HCT116 (cell line): ENCODE results near the gene SELE. TPM values are rescaled to one million over a fixed set of nuclear protein-coding genes. Genes with fewer than 3 reads are reported as not detected.

Experiments
- ATAC-seq: fragments of 200-7000 bp; cut with Tn5 transposase; 2 replicates; pipeline ENCODE4 v1.9.1; 2020; ENCODE audit warnings: mild to moderate bottlenecking, moderate library complexity
- BruUV-seq: library from RNA; stranded (reverse); fragments of 400-500 nt; replicated peaks from 2 replicates; lab custom pipeline; 2021; lab: Mats Ljungman, UMichigan
- CTCF ChIA-PET: fragments of 300-600 bp; sonication (Branson Sonifier 250); formaldehyde crosslinking; loops from one replicate; lab custom pipeline; 2021; ENCODE audit warnings: antibody characterized with exemption; lab: Charles Lee
- POLR2A ChIA-PET: fragments of 300-600, 350-600 bp; sonication (Branson Sonifier 250); formaldehyde crosslinking; loops from one replicate; lab custom pipeline; 2021; ENCODE audit warnings: antibody characterized with exemption; lab: Charles Lee
- RAD21 ChIA-PET, 2 experiments: fragments of 300-600 bp; sonication (Branson Sonifier 250); formaldehyde crosslinking; loops; one replicate each; lab custom pipeline; 2023; ENCODE audit warnings: low total read pairs in 2 of 2; ENCODE audit not compliant: uncharacterized antibody in 2 of 2, unreplicated experiment in 2 of 2, low non-redundant PET in 1 of 2; lab: Charles Lee
- DNase-seq: peaks from one replicate; pipeline ENCODE4 v3.0.0-alpha.2; 2010; ENCODE audit warnings: low read depth, low spot score
- H2AFZ ChIP-seq: fragments of 200-600 bp; shearing (Covaris generic), sonication (generic); 2 replicates; pipeline ENCODE4 v1.6.1; 2017; ENCODE audit warnings: low read depth, mixed run types, mixed read lengths, antibody characterized with exemption, low read length; ENCODE audit not compliant: poor library complexity, severe bottlenecking
- H3K27ac ChIP-seq: 2 replicates; pipeline ENCODE4 v1.5.1; 2012; ENCODE audit warnings: low read depth, low read length
- H3K27me3 ChIP-seq: fragments of 200-600 bp; sonication (generic); 2 replicates; pipeline ENCODE4 v1.6.1; 2016; ENCODE audit warnings: mixed run types, low read length, mixed read lengths; ENCODE audit not compliant: insufficient read depth
- H3K36me3 ChIP-seq, 2 experiments: fragments of 200-500 bp in 1 of 2; fragments of 200-600 bp in 1 of 2; sonication (Bioruptor generic) in 1 of 2; sonication (generic) in 1 of 2; 2 replicates each; pipeline versions ENCODE4 v1.5.1 to v1.6.1; 2014 to 2016; ENCODE audit warnings: low read length in 2 of 2, inconsistent platforms in 1 of 2, mixed read lengths in 1 of 2, mixed run types in 1 of 2; ENCODE audit not compliant: insufficient read depth in 2 of 2, control insufficient read depth in 1 of 2
- H3K4me1 ChIP-seq, 2 experiments: fragments of 200-600 bp in 1 of 2; sonication (generic) in 1 of 2; 2 replicates each; pipeline versions ENCODE4 v1.5.1 to v1.6.1; 2012 to 2017; ENCODE audit warnings: low read length in 2 of 2, inconsistent platforms in 1 of 2, mild to moderate bottlenecking in 1 of 2, mixed read lengths in 1 of 2, mixed run types in 1 of 2, moderate library complexity in 1 of 2; ENCODE audit not compliant: insufficient read depth in 2 of 2, control insufficient read depth in 1 of 2
- H3K4me2 ChIP-seq: fragments of 200-600 bp; sonication (generic); 2 replicates; pipeline ENCODE4 v1.6.1; 2017; ENCODE audit warnings: mixed run types, low read length, mixed read lengths
- H3K4me3 ChIP-seq, 2 experiments: fragments of 200-600 bp in 1 of 2; sonication (generic) in 1 of 2; replicated peaks in 1 of 2; 2 replicates each; pipeline ENCODE4 v1.5.1; 2011 to 2016; ENCODE audit warnings: low read length in 2 of 2, control low read depth in 1 of 2, low read depth in 1 of 2, mild to moderate bottlenecking in 1 of 2, mixed read lengths in 1 of 2, mixed run types in 1 of 2
- H3K79me2 ChIP-seq: fragments of 200-600 bp; sonication (generic); 2 replicates; pipeline ENCODE4 v1.6.1; 2017; ENCODE audit warnings: mild to moderate bottlenecking, mixed run types, low read length, moderate library complexity, mixed read lengths; ENCODE audit not compliant: insufficient read depth
- H3K9ac ChIP-seq: fragments of 200-600 bp; sonication (generic); 2 replicates; pipeline ENCODE4 v1.6.1; 2016; ENCODE audit warnings: low read length, mixed read lengths
- H3K9me2 ChIP-seq: fragments of 200-600 bp; sonication (generic), shearing (Covaris generic); 2 replicates; pipeline ENCODE4 v1.6.1; 2017; ENCODE audit warnings: mixed run types, mild to moderate bottlenecking, moderate library complexity; ENCODE audit not compliant: insufficient read depth
- H3K9me3 ChIP-seq, 2 experiments: fragments of 200-500 bp in 1 of 2; fragments of 200-600 bp in 1 of 2; sonication (Bioruptor generic) in 1 of 2; sonication (generic) in 1 of 2; 2 replicates each; pipeline ENCODE4 v1.6.1; 2014 to 2017; ENCODE audit warnings: low read length in 2 of 2, mixed read lengths in 2 of 2, inconsistent platforms in 1 of 2, low read depth in 1 of 2, mild to moderate bottlenecking in 1 of 2, mixed run types in 1 of 2, moderate library complexity in 1 of 2; ENCODE audit not compliant: control insufficient read depth in 1 of 2, insufficient read depth in 1 of 2
- H4K20me1 ChIP-seq: fragments of 200-600 bp; sonication (generic), shearing (Covaris generic); 2 replicates; pipeline ENCODE4 v1.6.1; 2017; ENCODE audit warnings: mixed run types, mild to moderate bottlenecking, moderate library complexity; ENCODE audit not compliant: insufficient read depth
- ATF3 ChIP-seq: IDR thresholded peaks from 2 replicates; pipeline ENCODE4 v1.6.1; 2012
- CBX3 ChIP-seq: IDR thresholded peaks from 2 replicates; pipeline ENCODE4 v1.6.1; 2012; ENCODE audit warnings: low read depth
- CEBPB ChIP-seq: IDR thresholded peaks from 2 replicates; pipeline ENCODE4 v1.6.1; 2012; ENCODE audit warnings: low read depth
- EGR1 ChIP-seq: IDR thresholded peaks from 2 replicates; pipeline ENCODE4 v1.6.1; 2012; ENCODE audit warnings: low read depth
- ELF1 ChIP-seq: IDR thresholded peaks from 2 replicates; pipeline ENCODE4 v1.6.1; 2012; ENCODE audit warnings: low read depth, borderline replicate concordance
- SIN3A ChIP-seq: IDR thresholded peaks from 2 replicates; pipeline ENCODE4 v1.6.1; 2012; ENCODE audit warnings: low read depth
- SP1 ChIP-seq: IDR thresholded peaks from 2 replicates; pipeline ENCODE4 v1.6.1; 2012; ENCODE audit warnings: low read depth
- SRF ChIP-seq: IDR thresholded peaks from 2 replicates; pipeline ENCODE4 v1.6.1; 2012; ENCODE audit warnings: low read depth
- ZFX ChIP-seq: fragments of 450-650 bp; IDR thresholded peaks from 2 replicates; pipeline ENCODE4 v1.6.1; 2017
- intact Hi-C: fragments of 100-400 bp; cut with micrococcal nuclease; formaldehyde crosslinking; loops from 2 replicates; pipeline ENCODE4 v1.10.0; 2022
- total RNA-seq: library from RNA; stranded (reverse); gene quantifications from one replicate; pipeline ENCODE4 v1.2.1, GENCODE V29; 2021; ENCODE audit not compliant: unreplicated experiment
- TF ChIP-seq, protein P1 (sequence below): IDR thresholded peaks from 2 replicates; pipeline ENCODE4 v1.6.1; 2011; ENCODE audit warnings: mild to moderate bottlenecking, low read length, moderate library complexity; ENCODE audit not compliant: insufficient replicate concordance; ENCODE audit errors: extremely low read depth

SELE gene
- total RNA-seq, 1 experiment from 2014 or later = not detected

- Histone ChIP-seq H3K27ac (no peak overlapping the region), H3K9me3 (no peaks in the 10 kb centered on the region), H3K4me3 (no peak overlapping the region), H3K36me3 (no peaks in the 10 kb centered on the region), H2AFZ (no peak overlapping the region), H3K4me2 (no peak overlapping the region), H3K27me3 (peaks cover 10% of the 10 kb centered on the region; the same call in 1 of the 2 replicates), H3K4me1 (no peaks in the 10 kb centered on the region), H3K9ac (no peak overlapping the region), H3K79me2 (no peaks in the 10 kb centered on the region), H3K9me2 (no peaks in the 10 kb centered on the region), H4K20me1 (no peaks in the 10 kb centered on the region)
- ATAC-seq (no peak), DNase-seq (no peak)
- ChIA-PET CTCF (interaction anchor here (0.8 kb wide), 1 partner anchor 31 kb away, joined by 3 read pairs; no protein-coding TSS in a partner anchor), RAD21 (no interaction called here), POLR2A (no interaction called here)
- intact Hi-C loops = no loop called here
- TF ChIP-seq ZFX (no peak), SIN3A (no peak), SP1 (no peak), CBX3 (no peak), CEBPB (no peak), ATF3 (no peak), ELF1 (no peak), EGR1 (no peak), SRF (no peak)
- TF ChIP-seq, protein P1, sequence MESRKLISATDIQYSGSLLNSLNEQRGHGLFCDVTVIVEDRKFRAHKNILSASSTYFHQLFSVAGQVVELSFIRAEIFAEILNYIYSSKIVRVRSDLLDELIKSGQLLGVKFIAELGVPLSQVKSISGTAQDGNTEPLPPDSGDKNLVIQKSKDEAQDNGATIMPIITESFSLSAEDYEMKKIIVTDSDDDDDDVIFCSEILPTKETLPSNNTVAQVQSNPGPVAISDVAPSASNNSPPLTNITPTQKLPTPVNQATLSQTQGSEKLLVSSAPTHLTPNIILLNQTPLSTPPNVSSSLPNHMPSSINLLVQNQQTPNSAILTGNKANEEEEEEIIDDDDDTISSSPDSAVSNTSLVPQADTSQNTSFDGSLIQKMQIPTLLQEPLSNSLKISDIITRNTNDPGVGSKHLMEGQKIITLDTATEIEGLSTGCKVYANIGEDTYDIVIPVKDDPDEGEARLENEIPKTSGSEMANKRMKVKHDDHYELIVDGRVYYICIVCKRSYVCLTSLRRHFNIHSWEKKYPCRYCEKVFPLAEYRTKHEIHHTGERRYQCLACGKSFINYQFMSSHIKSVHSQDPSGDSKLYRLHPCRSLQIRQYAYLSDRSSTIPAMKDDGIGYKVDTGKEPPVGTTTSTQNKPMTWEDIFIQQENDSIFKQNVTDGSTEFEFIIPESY = no peak
- BruUV-seq = no TSS peak
These were observed 52.7 kb downstream of the SELE start for GRCh38 chr1:169681140-169681539.
